HepG2 (cell line): ENCODE data around the gene TPH1. TPM values are rescaled to one million over a fixed set of nuclear protein-coding genes. Genes with fewer than 3 reads are reported as not detected.

Experiments used
- ARID4A ChIP-seq: sonication (generic); formaldehyde crosslinking; IDR thresholded peaks from 2 replicates; pipeline ENCODE4 v1.5.0; 2020; ENCODE audit warnings: mild to moderate bottlenecking, missing genetic modification reagents, borderline replicate concordance
- CREM ChIP-seq, 2 experiments: sonication (generic) in 1 of 2; formaldehyde crosslinking in 1 of 2; IDR thresholded peaks; 2 replicates each; pipeline versions ENCODE4 v1.4.0 to v1.6.1; 2016 to 2020; ENCODE audit warnings: antibody characterized with exemption in 1 of 2, mild to moderate bottlenecking in 1 of 2, missing genetic modification reagents in 1 of 2
- IKZF4 ChIP-seq: sonication (generic); formaldehyde crosslinking; IDR thresholded peaks from 2 replicates; pipeline ENCODE4 v1.5.1; 2020; ENCODE audit warnings: borderline replicate concordance, mild to moderate bottlenecking, low read depth, missing genetic modification reagents; ENCODE audit errors: not compliant biosample characterization
- PRPF4 ChIP-seq: fragments of 200-400 bp; formaldehyde crosslinking; IDR thresholded peaks from 2 replicates; pipeline ENCODE4 v1.6.1; 2016; ENCODE audit warnings: low read length, low read depth; ENCODE audit not compliant: poor library complexity, severe bottlenecking
- RAD51 ChIP-seq: fragments of 450-650 bp; IDR thresholded peaks from 2 replicates; pipeline ENCODE4 v1.6.1; 2016; ENCODE audit warnings: borderline replicate concordance
- ZNF224 ChIP-seq: sonication (generic); formaldehyde crosslinking; IDR thresholded peaks from 2 replicates; pipeline ENCODE4 v1.5.0; 2020; ENCODE audit warnings: mild to moderate bottlenecking, missing genetic modification reagents
- ZNF282 ChIP-seq: fragments of 450-650 bp; IDR thresholded peaks from 2 replicates; pipeline ENCODE4 v1.6.1; 2018; ENCODE audit not compliant: partially characterized antibody
- ZNF646 ChIP-seq: sonication (generic); formaldehyde crosslinking; IDR thresholded peaks from 2 replicates; pipeline ENCODE4 v1.9.0; 2021; ENCODE audit warnings: mild to moderate bottlenecking, missing genetic modification reagents
- ZNF660 ChIP-seq: sonication (generic); formaldehyde crosslinking; IDR thresholded peaks from 2 replicates; pipeline ENCODE4 v1.5.1; 2020; ENCODE audit warnings: mild to moderate bottlenecking, low read depth, missing genetic modification reagents, borderline replicate concordance
- ZNF746 ChIP-seq: sonication (generic); formaldehyde crosslinking; IDR thresholded peaks from 2 replicates; pipeline ENCODE4 v1.8.0; 2022; ENCODE audit warnings: mild to moderate bottlenecking, missing genetic modification reagents
- polyA plus RNA-seq, 8 experiments: library from polyadenylated mRNA; depleted of rRNA in 3 of 8; stranded (reverse) in 7 of 8; unstranded in 1 of 8; fragments of >200 nt; fragmentation: Illumina TruSeq in 4 of 8; extraction: Trizol in 4 of 8; gene quantifications; 2 replicates each; pipeline versions ENCODE4 v1.2.1 to v1.2.3, GENCODE V29; 2011 to 2016; ENCODE audit warnings: low read depth in 4 of 8, missing spikeins in 1 of 8, mixed read lengths in 1 of 8; ENCODE audit not compliant: insufficient read depth in 1 of 8
- total RNA-seq, 5 experiments: library from RNA; depleted of rRNA; stranded (reverse); fragments of >200 nt; fragmentation: Illumina TruSeq; extraction: Trizol; gene quantifications; 2 replicates each; pipeline ENCODE4 v1.2.3, GENCODE V29; 2016; ENCODE audit warnings: low read depth in 1 of 5
- TF ChIP-seq, protein P1 (sequence below): sonication (generic); formaldehyde crosslinking; conservative IDR thresholded peaks from 2 replicates; pipeline ENCODE4 v1.8.1; 2023; ENCODE audit warnings: missing genetic modification reagents

The TPH1 gene
- total and polyA plus RNA-seq, 2 of the 13 experiments (the other 11 are each of a cell fraction or from before 2014, with no cell fraction given): 0.26 to 0.53 TPM

- TF ChIP-seq CREM (IDR thresholded peaks at IDR 0.05) (peak; percentile 17; the same call in 1 of the 2 replicates), CREM (CRISPR knock-in tag; IDR thresholded peaks at IDR 0.05) (no peak), ZNF660 (no peak), ZNF646 (CRISPR knock-in tag) (peak; percentile 22; the same call in 1 of the 2 replicates), RAD51 (no peak), ARID4A (CRISPR knock-in tag) (no peak), ZNF224 (CRISPR knock-in tag) (no peak), IKZF4 (CRISPR knock-in tag) (no peak), ZNF282 (no peak), PRPF4 (no peak), ZNF746 (CRISPR knock-in tag) (no peak)
- TF ChIP-seq, protein P1, sequence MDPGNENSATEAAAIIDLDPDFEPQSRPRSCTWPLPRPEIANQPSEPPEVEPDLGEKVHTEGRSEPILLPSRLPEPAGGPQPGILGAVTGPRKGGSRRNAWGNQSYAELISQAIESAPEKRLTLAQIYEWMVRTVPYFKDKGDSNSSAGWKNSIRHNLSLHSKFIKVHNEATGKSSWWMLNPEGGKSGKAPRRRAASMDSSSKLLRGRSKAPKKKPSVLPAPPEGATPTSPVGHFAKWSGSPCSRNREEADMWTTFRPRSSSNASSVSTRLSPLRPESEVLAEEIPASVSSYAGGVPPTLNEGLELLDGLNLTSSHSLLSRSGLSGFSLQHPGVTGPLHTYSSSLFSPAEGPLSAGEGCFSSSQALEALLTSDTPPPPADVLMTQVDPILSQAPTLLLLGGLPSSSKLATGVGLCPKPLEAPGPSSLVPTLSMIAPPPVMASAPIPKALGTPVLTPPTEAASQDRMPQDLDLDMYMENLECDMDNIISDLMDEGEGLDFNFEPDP: no peak
These were observed 35.0 kb downstream of the TPH1 start (continued) for GRCh38 chr11:18010977-18011586.
